GM12875 (cell line): ENCODE measurements around the gene KREMEN1.

Experiments
- H3K4me3 ChIP-seq: one replicate; pipeline ENCODE4 v1.5.1; 2011; ENCODE audit warnings: low read depth, low read length, control low read depth
- CTCF ChIP-seq: IDR thresholded peaks from 2 replicates; pipeline ENCODE4 v1.5.1; 2011; ENCODE audit warnings: low read depth, mild to moderate bottlenecking, control low read depth, inconsistent platforms, low read length, moderate library complexity, borderline replicate concordance; ENCODE audit not compliant: insufficient read depth

Gene KREMEN1

GRCh38 chr22:29205252-29205593 is 132.4 kb downstream of the KREMEN1 start:
- no peak for TF ChIP-seq CTCF
- H3K4me3 ChIP-seq, result peak overlapping the region; percentile 97

- 0 out of 2 replicates have a peak, but pooled peaks have one; percentile 27 for TF ChIP-seq CTCF
- peak within 1 kb of the TSS; percentile 97 for H3K4me3 ChIP-seq
Observed at GRCh38 chr22:29205594-29206371, 132.9 kb downstream of the KREMEN1 start, which contains the start of gene EMID1. Gene EMID1, plus strand, starts transcription at chr22:29205896. Its CDS starts 143 bp downstream, at chr22:29206039.

- TF ChIP-seq CTCF, result no peak
- H3K4me3 ChIP-seq, result peak overlapping the region; percentile 97
Observed at GRCh38 chr22:29206372-29207242, 133.8 kb downstream of the KREMEN1 start.

GRCh38 chr22:29207243-29207550 is 134.4 kb downstream of the KREMEN1 start:
- H3K4me3 ChIP-seq, result peak overlapping the region; percentile 97
- TF ChIP-seq CTCF, result no peak

GRCh38 chr22:29207562-29208501 is 135.0 kb downstream of the KREMEN1 start:
- TF ChIP-seq CTCF, result no peak
- H3K4me3 ChIP-seq, result peak overlapping the region; percentile 97

GRCh38 chr22:29208502-29208862 is 135.6 kb downstream of the KREMEN1 start:
- TF ChIP-seq CTCF, result peak; percentile 30; the same call in 1 of the 2 replicates
- H3K4me3 ChIP-seq, result peak overlapping the region; percentile 97
